ENCODE measurements around the gene OPCML. TPM values are rescaled to one million over a fixed set of nuclear protein-coding genes. Genes with fewer than 3 reads are reported as not detected.

OPCML gene
- total RNA-seq, 2 donors from 2014 or later: not detected

DNA sequence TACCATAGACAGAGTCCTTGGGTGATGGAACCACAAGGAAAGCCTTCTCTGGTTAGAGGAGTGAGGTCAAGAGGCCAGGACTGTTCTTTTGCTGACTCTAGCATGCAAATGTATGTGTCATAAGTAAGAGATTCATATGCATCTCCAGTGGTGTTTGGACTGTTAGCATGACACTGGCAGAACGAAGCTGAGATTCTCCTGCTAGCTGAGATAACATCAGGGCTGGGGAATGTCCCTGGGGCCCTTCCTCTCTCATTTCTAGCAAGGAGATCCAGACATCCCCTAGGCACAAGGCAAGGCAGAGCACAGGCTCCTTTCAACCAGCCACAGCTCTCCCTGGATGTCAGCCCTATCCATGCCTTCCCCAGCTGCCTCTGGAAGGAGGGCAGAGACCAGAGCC, 711.3 kb downstream of the OPCML start:
- H3K27ac Mint-ChIP-seq: no peak overlapping the region
- no peaks in the 10 kb centered on the region for H3K27me3 Mint-ChIP-seq
- no peak for DNase-seq (ENCODE audit: low spot score)
- no peaks in the 10 kb centered on the region for H3K4me1 Mint-ChIP-seq (ENCODE audit: low read depth in 2 of 2)
- H3K9me3 Mint-ChIP-seq: no peaks in the 10 kb centered on the region
- ATAC-seq: no peak
- H3K36me3 Mint-ChIP-seq: no peaks in the 10 kb centered on the region
- H3K4me3 Mint-ChIP-seq: no peak overlapping the region

DNA sequence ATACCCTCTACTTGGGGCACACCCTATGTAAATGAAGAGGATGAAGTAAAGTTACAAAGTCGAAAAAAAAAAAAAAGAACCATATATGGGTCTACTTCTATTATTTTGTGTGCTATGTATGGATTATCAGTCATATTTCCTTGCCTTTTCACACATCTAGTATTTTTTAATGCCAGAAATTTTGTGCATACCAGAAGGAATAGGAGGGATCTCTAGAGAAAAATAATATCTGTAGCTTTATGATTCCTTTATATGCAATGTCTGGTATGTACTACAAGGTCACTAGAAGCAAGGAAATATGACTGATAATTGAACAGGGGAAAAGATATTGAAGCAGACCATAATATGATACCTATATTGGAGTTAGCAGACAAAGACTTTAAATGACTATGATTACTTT, 713.4 kb downstream of the OPCML start:
- no peak for DNase-seq (ENCODE audit: low spot score)
- no peak overlapping the region for H3K4me3 Mint-ChIP-seq
- H3K27ac Mint-ChIP-seq: no peak overlapping the region
- H3K36me3 Mint-ChIP-seq: no peaks in the 10 kb centered on the region
- ATAC-seq: no peak
- no peaks in the 10 kb centered on the region for H3K27me3 Mint-ChIP-seq
- H3K4me1 Mint-ChIP-seq (ENCODE audit: low read depth in 2 of 2): no peaks in the 10 kb centered on the region
- no peaks in the 10 kb centered on the region for H3K9me3 Mint-ChIP-seq

DNA sequence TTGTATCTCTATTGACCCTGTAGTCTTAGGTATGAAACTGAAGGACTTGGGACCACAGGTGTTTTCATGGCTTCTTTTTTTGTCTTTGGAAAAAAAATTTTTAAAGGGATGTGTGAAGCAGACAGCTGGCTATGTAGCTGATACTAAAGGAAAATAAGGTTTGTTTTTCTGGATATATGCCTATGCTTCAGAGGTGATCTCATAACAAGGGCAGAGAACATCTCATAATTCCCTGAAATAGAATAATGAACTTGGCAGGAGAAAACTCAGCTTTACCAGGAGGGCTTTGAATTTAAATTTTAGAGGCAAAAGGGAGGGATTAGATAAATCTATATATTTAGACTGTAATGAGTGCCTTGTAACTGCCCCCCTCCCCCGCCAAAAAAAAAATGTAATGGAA, 714.9 kb downstream of the OPCML start:
- H3K4me3 Mint-ChIP-seq: no peak overlapping the region
- ATAC-seq (no peak), DNase-seq (ENCODE audit: low spot score) (no peak)

DNA sequence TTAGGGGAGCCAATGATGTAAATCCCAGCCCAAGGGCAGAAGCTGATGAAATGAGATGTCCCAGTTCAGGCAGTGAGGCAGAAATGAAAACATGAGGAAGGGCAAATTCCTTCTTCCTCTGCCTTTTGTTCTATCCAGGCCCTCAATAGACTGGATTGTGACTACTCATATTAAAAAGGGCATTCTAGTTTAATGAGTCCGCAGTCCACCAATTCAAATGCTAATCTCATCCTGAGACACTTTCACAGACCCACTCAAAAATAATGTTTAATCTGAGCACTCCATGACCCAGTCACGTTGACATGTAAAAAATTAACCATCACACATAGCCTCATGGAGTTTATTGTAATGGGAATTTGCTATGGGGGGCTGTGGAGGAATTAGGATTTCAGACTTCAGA, 717.9 kb downstream of the OPCML start:
- DNase-seq (ENCODE audit: low spot score) (no peak), ATAC-seq (no peak)
- Mint-ChIP-seq H3K27ac (no peak overlapping the region), H3K36me3 (no peaks in the 10 kb centered on the region), H3K9me3 (peaks cover 6% of the 10 kb centered on the region), H3K27me3 (no peaks in the 10 kb centered on the region), H3K4me3 (no peak overlapping the region), H3K4me1 (ENCODE audit: low read depth in 2 of 2) (no peaks in the 10 kb centered on the region)

More for the DNA sequence above, 714.9 kb downstream of the OPCML start:
- H3K4me1 Mint-ChIP-seq (ENCODE audit: low read depth in 2 of 2): no peaks in the 10 kb centered on the region
- H3K36me3 Mint-ChIP-seq: no peaks in the 10 kb centered on the region
- no peaks in the 10 kb centered on the region for H3K27me3 Mint-ChIP-seq
- H3K9me3 Mint-ChIP-seq: peaks cover 6% of the 10 kb centered on the region
- H3K27ac Mint-ChIP-seq: no peak overlapping the region

DNA sequence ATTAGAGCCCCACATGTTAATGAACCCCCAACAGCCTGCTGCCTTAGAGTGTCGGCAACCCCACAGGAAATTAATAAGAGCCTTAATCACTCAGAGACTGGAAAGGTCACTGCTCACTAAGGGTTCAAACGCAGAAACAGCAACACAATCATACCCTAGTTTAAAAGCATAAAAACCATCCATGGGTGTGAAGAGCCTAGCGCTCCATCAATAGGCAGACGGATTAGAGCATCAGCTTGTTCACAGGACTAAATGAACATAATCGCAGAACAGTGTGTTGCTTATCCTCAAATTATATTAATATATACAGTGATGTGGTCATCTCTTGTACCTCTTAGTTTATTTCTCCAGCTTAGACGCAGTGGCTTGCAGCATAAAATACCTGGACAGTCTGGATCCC, 720.7 kb downstream of the OPCML start:
- no peaks in the 10 kb centered on the region for H3K27me3 Mint-ChIP-seq
- no peaks in the 10 kb centered on the region for H3K36me3 Mint-ChIP-seq
- DNase-seq (ENCODE audit: low spot score) (no peak), ATAC-seq (no peak)
- peaks cover 6% of the 10 kb centered on the region for H3K9me3 Mint-ChIP-seq
- H3K4me1 Mint-ChIP-seq (ENCODE audit: low read depth in 2 of 2): no peaks in the 10 kb centered on the region
- H3K27ac Mint-ChIP-seq: no peak overlapping the region
- H3K4me3 Mint-ChIP-seq: no peak overlapping the region

DNA sequence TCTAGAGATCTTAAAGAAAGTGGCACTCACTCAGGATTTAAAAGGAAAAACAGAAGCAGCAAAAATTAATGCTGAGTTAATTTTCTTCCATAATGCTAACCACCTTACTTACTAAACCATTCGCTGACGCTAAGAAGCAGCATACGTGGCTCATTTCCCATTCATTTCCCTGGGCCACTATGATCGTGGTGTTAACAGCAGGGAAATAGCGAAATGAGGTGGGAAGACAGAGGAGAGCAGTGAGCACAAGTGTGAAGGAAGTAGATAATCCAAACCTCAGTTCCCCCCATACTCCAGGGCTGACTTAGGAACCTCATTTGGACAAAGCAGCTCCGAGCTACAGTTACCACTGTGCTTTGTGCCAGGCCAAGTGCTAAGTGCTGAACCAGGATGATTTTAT, 723.2 kb downstream of the OPCML start:
- no peak overlapping the region for H3K27ac Mint-ChIP-seq
- H3K36me3 Mint-ChIP-seq: no peaks in the 10 kb centered on the region
- DNase-seq (ENCODE audit: low spot score) (no peak), ATAC-seq (no peak)
- H3K9me3 Mint-ChIP-seq: peaks cover 6% of the 10 kb centered on the region
- H3K4me1 Mint-ChIP-seq (ENCODE audit: low read depth in 2 of 2): no peaks in the 10 kb centered on the region
- H3K4me3 Mint-ChIP-seq: no peak overlapping the region
- no peaks in the 10 kb centered on the region for H3K27me3 Mint-ChIP-seq

DNA sequence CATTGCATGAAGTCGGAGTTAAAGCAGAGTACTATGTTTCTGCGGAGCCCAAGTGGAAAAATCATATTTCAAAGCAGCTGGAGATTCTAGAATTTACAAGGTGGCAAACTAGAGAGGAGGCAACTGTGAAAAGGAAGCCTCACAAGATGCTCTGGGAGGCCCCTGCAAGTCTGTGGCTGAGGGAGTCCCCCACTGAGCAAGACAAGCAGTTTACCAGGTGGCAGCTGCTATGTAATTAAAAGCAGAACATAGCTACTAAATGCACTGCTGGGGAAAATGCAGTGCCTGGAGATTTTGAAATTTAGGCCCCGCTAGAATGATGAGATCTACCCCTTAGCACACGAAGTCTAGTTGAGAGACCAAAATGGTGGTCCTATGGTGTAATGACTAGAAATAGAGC, 728.0 kb downstream of the OPCML start:
- Mint-ChIP-seq H3K9me3 (peaks cover 6% of the 10 kb centered on the region), H3K36me3 (no peaks in the 10 kb centered on the region), H3K4me1 (ENCODE audit: low read depth in 2 of 2) (no peaks in the 10 kb centered on the region), H3K27ac (no peak overlapping the region), H3K4me3 (no peak overlapping the region), H3K27me3 (no peaks in the 10 kb centered on the region)
- ATAC-seq (no peak), DNase-seq (ENCODE audit: low spot score) (no peak)

DNA sequence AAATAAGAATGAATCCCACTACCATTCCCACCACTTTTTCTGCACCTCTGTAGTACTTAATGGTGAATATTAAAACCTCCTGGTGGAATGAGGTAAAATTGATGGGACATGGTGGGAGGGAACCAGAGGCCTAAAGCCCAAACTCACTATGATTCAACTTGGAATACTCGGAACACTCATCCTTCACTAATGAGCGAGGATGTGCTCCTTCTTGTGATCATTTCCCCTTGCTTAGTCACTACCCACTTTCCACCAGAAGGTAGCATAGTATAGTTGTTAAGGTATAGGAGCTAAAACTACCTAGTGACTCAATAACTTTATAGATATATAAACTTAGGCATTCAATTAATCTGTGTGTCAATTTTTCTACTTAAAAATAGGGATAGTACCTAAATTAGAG, 728.9 kb downstream of the OPCML start:
- no peak for ATAC-seq

DNA sequence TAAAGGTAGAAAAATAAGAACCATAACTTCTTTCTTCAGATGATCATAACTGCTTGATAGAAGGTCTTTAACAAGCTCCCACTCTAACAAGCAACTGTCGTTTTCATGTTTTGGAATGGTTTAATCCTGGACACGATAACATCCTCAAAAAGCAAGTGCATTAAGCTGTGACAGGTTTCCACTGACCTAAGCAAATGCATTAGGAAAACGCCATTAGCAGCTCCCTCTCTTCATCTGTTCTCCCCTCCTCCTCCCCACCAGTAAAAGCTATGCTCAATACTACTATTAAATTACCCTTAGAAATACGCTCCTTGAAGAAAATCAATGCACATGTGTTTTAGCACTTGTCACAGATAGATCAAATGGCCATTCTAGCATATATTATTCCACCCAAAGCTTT, 729.4 kb downstream of the OPCML start:
- Mint-ChIP-seq H3K36me3 (no peaks in the 10 kb centered on the region), H3K9me3 (peaks cover 6% of the 10 kb centered on the region), H3K4me1 (ENCODE audit: low read depth in 2 of 2) (no peaks in the 10 kb centered on the region), H3K4me3 (no peak overlapping the region), H3K27ac (no peak overlapping the region), H3K27me3 (no peaks in the 10 kb centered on the region)
- DNase-seq (ENCODE audit: low spot score) (no peak), ATAC-seq (no peak)

More for the DNA sequence above, 728.9 kb downstream of the OPCML start:
- H3K9me3 Mint-ChIP-seq: peaks cover 6% of the 10 kb centered on the region
- no peaks in the 10 kb centered on the region for H3K4me1 Mint-ChIP-seq (ENCODE audit: low read depth in 2 of 2)
- DNase-seq (ENCODE audit: low spot score): no peak
- H3K36me3 Mint-ChIP-seq: no peaks in the 10 kb centered on the region
- H3K27ac Mint-ChIP-seq: no peak overlapping the region
- H3K4me3 Mint-ChIP-seq: no peak overlapping the region
- H3K27me3 Mint-ChIP-seq: no peaks in the 10 kb centered on the region

DNA sequence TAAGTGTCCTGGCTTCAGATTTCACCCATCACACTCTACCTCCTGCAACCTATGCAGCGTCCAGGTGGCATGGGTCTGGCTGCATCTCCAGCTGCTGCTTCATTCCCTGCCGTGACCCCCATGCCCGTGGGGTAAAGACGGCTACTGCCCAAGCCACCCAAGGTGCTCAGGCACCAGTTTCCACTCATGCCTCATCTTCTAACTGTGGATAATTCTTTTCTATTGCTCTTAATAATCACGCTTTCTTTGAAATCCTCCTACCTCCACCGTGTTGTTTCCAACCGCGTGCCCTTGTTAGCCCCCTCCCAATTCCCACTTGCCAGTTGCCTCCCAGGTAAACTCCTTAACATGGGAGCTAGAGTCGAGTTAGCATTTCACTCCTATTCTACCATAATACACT, 738.5 kb downstream of the OPCML start:
- DNase-seq (ENCODE audit: low spot score) (no peak), ATAC-seq (no peak)
- Mint-ChIP-seq H3K27me3 (no peaks in the 10 kb centered on the region), H3K4me3 (no peak overlapping the region), H3K36me3 (peaks cover 6% of the 10 kb centered on the region), H3K4me1 (ENCODE audit: low read depth in 2 of 2) (no peaks in the 10 kb centered on the region), H3K27ac (no peak overlapping the region), H3K9me3 (no peaks in the 10 kb centered on the region)

DNA sequence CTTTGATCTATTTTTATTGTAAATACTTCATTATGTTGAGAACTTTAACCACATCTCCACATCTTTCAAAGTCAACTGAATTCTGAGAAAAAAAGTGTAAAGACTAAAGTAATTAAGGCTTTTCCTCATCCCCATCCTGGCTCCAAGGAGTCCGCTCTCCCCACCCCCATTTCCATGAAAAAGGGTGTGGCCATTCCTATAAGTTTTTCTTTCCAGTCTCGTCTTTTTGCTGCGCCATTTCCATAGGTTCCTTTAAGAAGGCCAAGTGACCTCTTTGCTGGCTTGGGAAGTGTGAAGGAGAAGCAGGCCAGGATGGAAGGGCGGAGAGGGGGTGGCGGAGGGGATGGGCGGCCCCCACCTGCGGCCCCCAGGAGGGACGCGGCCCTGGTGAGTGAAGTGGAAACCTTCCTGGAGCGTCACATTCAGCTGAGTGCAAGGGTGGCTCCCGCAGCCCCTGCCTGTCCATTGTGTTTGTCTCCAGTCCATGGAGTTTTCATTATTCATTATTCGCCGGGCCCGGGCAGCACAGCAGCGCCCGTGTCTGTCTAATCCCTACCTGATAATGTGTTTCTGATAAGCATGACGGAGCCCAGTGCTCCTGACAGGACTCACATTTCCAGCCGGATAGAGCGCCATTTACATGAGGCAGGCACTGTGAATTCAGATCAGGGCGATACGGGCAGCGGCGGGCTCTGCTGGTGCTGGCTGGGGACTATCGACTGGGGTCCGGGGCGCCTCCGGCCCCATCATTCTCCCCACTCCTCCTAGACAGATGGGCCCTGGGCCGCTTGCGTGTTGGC, 739.8 kb downstream of the OPCML start:
- Mint-ChIP-seq H3K36me3 (peaks cover 6% of the 10 kb centered on the region), H3K27ac (no peak overlapping the region), H3K4me1 (ENCODE audit: low read depth in 2 of 2) (no peaks in the 10 kb centered on the region), H3K27me3 (no peaks in the 10 kb centered on the region), H3K9me3 (no peaks in the 10 kb centered on the region), H3K4me3 (no peak overlapping the region)
- ATAC-seq (no peak), DNase-seq (ENCODE audit: low spot score) (no peak)

DNA sequence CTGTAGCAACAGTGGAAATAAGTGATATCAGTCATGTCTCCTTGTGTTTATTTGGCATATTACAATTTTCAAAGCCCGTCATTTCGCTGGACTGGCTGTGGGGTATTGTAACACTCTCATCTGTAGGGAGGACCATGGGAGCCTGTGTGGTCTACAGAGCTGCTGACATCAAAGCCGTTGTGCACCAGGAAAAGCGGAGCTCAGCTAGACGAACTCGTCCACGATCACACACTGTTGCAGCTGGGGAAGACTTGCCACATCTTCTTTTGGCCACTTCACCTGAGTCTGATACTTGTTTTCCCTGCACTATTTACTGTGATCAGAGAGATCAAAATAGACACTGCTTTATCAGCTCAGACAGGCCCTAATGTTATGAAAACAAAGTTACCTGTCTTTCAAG, 741.3 kb downstream of the OPCML start:
- no peak overlapping the region for H3K4me3 Mint-ChIP-seq
- no peak for ATAC-seq

DNA sequence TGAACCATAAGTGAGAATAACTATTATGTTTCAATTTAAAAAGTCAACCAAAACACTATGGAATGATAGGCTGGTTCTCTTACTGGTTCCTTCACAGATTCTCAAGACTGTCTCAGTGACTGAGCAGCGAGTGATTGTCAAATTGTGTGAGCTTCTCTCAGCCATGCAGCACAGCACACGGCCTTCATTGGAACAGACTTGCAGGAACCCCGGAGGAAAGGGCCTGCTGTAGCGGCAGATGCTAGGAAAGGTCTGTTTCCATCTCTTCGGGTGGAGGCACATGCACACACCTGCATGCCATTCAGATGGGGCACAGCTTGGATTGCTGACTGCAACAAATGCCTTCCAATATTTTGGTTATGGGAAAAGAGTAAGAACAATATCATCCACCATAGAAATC, 741.8 kb downstream of the OPCML start:
- H3K4me3 Mint-ChIP-seq: no peak overlapping the region

More for the DNA sequence above, 741.3 kb downstream of the OPCML start:
- DNase-seq (ENCODE audit: low spot score): no peak
- Mint-ChIP-seq H3K27me3 (no peaks in the 10 kb centered on the region), H3K4me1 (ENCODE audit: low read depth in 2 of 2) (no peaks in the 10 kb centered on the region), H3K36me3 (peaks cover 6% of the 10 kb centered on the region), H3K9me3 (no peaks in the 10 kb centered on the region), H3K27ac (no peak overlapping the region)

DNA sequence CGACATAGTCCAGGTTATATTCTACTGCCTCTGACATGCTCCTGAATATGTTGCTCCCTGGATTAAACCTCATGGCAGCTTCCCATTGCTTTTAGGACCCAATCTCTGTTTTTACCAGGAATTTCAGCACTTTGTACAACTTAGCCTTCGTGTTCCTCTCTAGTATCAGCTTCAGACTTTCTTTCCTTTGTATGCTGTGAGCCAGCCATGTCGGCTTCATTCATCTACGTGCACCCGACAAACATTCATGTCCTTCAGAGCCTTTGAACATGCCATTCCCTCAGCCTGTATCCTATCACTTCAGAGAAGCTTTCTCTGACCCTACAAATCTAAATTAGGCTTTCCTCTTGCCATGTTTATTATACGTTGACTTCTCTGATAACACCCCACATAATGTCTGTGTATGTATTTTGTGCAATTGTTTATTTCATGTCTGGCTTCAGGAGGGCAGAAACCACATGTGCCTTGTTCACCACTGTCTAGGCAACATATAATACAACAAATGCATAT, 743.4 kb downstream of the OPCML start:
- no peaks in the 10 kb centered on the region for H3K27me3 Mint-ChIP-seq
- ATAC-seq (no peak), DNase-seq (ENCODE audit: low spot score) (no peak)
- H3K27ac Mint-ChIP-seq: no peak overlapping the region
- H3K4me3 Mint-ChIP-seq: no peak overlapping the region
- H3K4me1 Mint-ChIP-seq (ENCODE audit: low read depth in 2 of 2): no peaks in the 10 kb centered on the region
- no peaks in the 10 kb centered on the region for H3K9me3 Mint-ChIP-seq
- H3K36me3 Mint-ChIP-seq: peaks cover 3% of the 10 kb centered on the region

More for the DNA sequence above, 741.8 kb downstream of the OPCML start:
- H3K27me3 Mint-ChIP-seq: no peaks in the 10 kb centered on the region
- no peak overlapping the region for H3K27ac Mint-ChIP-seq
- H3K9me3 Mint-ChIP-seq: no peaks in the 10 kb centered on the region
- DNase-seq (ENCODE audit: low spot score): no peak
- no peaks in the 10 kb centered on the region for H3K4me1 Mint-ChIP-seq (ENCODE audit: low read depth in 2 of 2)
- ATAC-seq: no peak
- peaks cover 6% of the 10 kb centered on the region for H3K36me3 Mint-ChIP-seq

DNA sequence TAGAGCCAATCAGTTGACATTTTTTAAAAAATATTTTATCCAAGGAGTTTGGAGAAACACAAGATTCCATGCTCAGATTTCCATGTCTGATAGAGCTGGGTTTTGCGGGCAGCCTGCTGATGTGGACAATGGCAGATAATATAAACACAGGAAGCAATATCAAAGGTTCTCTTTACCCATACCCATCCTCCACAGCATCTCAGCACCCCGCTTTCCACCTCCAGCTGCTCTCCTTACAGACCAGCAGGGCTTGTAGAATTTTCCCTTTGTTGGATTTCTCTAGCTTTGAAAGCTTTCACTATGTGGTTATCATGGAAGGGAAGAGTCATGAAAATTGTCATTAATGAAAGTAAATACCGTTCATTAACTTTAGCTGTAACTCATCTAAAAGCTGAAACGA, 746.4 kb downstream of the OPCML start:
- DNase-seq (ENCODE audit: low spot score): no peak
- Mint-ChIP-seq H3K36me3 (no peaks in the 10 kb centered on the region), H3K9me3 (no peaks in the 10 kb centered on the region), H3K27me3 (no peaks in the 10 kb centered on the region), H3K4me3 (no peak overlapping the region), H3K27ac (no peak overlapping the region), H3K4me1 (ENCODE audit: low read depth in 2 of 2) (no peaks in the 10 kb centered on the region)
- ATAC-seq: no peak
